Loucy (cell line): ENCODE data around the gene OPN3.

ENCODE experiments used
- H2AFZ ChIP-seq: fragments of 200-600 bp; sonication (generic); 2 replicates; pipeline ENCODE4 v1.6.0; 2016; ENCODE audit warnings: antibody characterized with exemption, mild to moderate bottlenecking, low read length, moderate library complexity
- H3F3A ChIP-seq: fragments of 200-600 bp; 2 replicates; pipeline ENCODE4 v1.6.0; 2016; ENCODE audit warnings: antibody characterized with exemption, low read depth, mild to moderate bottlenecking
- H3K27me3 ChIP-seq: fragments of 200-600 bp; sonication (generic); 2 replicates; pipeline ENCODE4 v1.6.1; 2014; ENCODE audit warnings: low read length, mild to moderate bottlenecking; ENCODE audit not compliant: insufficient read depth, poor library complexity, severe bottlenecking
- H3K36me3 ChIP-seq: fragments of 200-600 bp; sonication (generic); 2 replicates; pipeline ENCODE4 v1.6.1; 2016; ENCODE audit warnings: low read length; ENCODE audit not compliant: insufficient read depth
- H3K4me1 ChIP-seq: fragments of 200-600 bp; sonication (generic); 2 replicates; pipeline ENCODE4 v1.5.1; 2014; ENCODE audit warnings: low read length, mild to moderate bottlenecking; ENCODE audit not compliant: insufficient read depth, poor library complexity, severe bottlenecking
- H3K4me2 ChIP-seq: fragments of 200-600 bp; sonication (generic); 2 replicates; pipeline ENCODE4 v1.6.0; 2014; ENCODE audit warnings: antibody characterized with exemption, low read length, low read depth, mild to moderate bottlenecking; ENCODE audit not compliant: poor library complexity, severe bottlenecking
- H3K4me3 ChIP-seq: fragments of 200-600 bp; sonication (generic); 2 replicates; pipeline ENCODE4 v1.5.1; 2014; ENCODE audit warnings: low read length, mild to moderate bottlenecking, mixed read lengths; ENCODE audit not compliant: poor library complexity, severe bottlenecking
- H3K79me2 ChIP-seq: fragments of 200-600 bp; sonication (generic); 2 replicates; pipeline ENCODE4 v1.6.1; 2014; ENCODE audit warnings: low read length; ENCODE audit not compliant: insufficient read depth
- H3K9ac ChIP-seq: fragments of 200-600 bp; sonication (generic); 2 replicates; pipeline ENCODE4 v1.6.0; 2014; ENCODE audit warnings: mild to moderate bottlenecking, low read depth, low read length, moderate library complexity; ENCODE audit not compliant: poor library complexity, severe bottlenecking
- H3K9me2 ChIP-seq: fragments of 200-600 bp; sonication (generic); replicated peaks from 2 replicates; pipeline ENCODE4 v1.6.1; 2016; ENCODE audit warnings: low read depth, low read length, mixed read lengths
- H3K9me3 ChIP-seq: fragments of 200-600 bp; sonication (generic); 2 replicates; pipeline ENCODE4 v1.6.1; 2014; ENCODE audit warnings: mild to moderate bottlenecking, antibody characterized with exemption, low read length, low read depth; ENCODE audit not compliant: insufficient read depth
- H4K20me1 ChIP-seq: fragments of 200-600 bp; sonication (generic); 2 replicates; pipeline ENCODE4 v1.6.0; 2014; ENCODE audit warnings: antibody characterized with exemption, low read length, mild to moderate bottlenecking; ENCODE audit not compliant: insufficient read depth, poor library complexity, severe bottlenecking
- EZH2phosphoT487 ChIP-seq: fragments of 200-600 bp; IDR thresholded peaks from 2 replicates; pipeline ENCODE4 v1.6.1; 2018; ENCODE audit warnings: antibody characterized with exemption, mild to moderate bottlenecking, moderate library complexity, borderline replicate concordance
- TF ChIP-seq, protein P1 (sequence below): fragments of 200-600 bp; sonication (generic); conservative IDR thresholded peaks from 2 replicates; pipeline ENCODE4 v1.5.1; 2014; ENCODE audit warnings: mild to moderate bottlenecking, antibody characterized with exemption, low read length

OPN3 gene

DNA sequence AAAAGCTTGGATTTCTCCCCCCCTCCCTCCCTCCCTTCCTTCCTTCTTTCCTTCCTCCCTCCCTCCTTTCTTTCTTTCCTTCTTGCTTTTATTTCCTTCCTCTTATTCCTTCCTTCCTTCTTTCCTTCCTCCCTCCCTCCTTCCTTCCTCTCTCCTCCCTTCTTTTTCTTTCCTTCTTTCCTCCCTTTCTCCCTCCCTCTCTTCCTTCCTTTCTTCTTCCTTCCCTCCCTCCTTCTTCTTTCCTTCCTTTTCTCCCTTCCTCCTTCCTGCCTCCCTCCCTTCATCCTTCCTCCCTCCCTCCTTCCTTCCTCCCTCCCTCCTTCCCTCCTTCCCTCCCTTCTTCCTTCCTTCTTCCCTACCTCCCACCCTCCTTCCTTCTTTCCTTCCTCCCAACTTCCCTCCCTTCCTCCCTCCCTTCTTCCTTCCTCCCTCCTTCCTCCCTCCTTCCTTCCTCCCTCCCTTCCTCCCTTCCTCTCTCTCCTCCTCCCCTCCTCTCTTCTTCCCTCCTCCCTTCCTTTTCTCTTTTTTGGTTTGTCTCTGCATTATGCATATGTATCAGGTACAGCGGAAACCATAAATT, 34.7 kb upstream of the OPN3 start:
- Histone ChIP-seq H4K20me1 (no peaks in the 10 kb centered on the region), H3K9me2 (no peaks in the 10 kb centered on the region), H3K9ac (no peak overlapping the region), H3F3A (no peaks in the 10 kb centered on the region), H3K4me2 (no peak overlapping the region), H3K9me3 (no peaks in the 10 kb centered on the region), H3K36me3 (no peaks in the 10 kb centered on the region), H3K79me2 (no peaks in the 10 kb centered on the region), H3K27me3 (no peaks in the 10 kb centered on the region), H3K4me3 (no peak overlapping the region), H3K4me1 (no peaks in the 10 kb centered on the region), H2AFZ (no peak overlapping the region)
- TF ChIP-seq, protein P1, sequence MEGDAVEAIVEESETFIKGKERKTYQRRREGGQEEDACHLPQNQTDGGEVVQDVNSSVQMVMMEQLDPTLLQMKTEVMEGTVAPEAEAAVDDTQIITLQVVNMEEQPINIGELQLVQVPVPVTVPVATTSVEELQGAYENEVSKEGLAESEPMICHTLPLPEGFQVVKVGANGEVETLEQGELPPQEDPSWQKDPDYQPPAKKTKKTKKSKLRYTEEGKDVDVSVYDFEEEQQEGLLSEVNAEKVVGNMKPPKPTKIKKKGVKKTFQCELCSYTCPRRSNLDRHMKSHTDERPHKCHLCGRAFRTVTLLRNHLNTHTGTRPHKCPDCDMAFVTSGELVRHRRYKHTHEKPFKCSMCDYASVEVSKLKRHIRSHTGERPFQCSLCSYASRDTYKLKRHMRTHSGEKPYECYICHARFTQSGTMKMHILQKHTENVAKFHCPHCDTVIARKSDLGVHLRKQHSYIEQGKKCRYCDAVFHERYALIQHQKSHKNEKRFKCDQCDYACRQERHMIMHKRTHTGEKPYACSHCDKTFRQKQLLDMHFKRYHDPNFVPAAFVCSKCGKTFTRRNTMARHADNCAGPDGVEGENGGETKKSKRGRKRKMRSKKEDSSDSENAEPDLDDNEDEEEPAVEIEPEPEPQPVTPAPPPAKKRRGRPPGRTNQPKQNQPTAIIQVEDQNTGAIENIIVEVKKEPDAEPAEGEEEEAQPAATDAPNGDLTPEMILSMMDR, result no peak
- TF ChIP-seq EZH2phosphoT487, result no peak

GRCh38 chr1:241672301-241672700, 32.1 kb upstream of the OPN3 start:
- Histone ChIP-seq H2AFZ (no peak overlapping the region), H4K20me1 (no peaks in the 10 kb centered on the region), H3F3A (no peaks in the 10 kb centered on the region), H3K36me3 (no peaks in the 10 kb centered on the region), H3K27me3 (no peaks in the 10 kb centered on the region), H3K9me2 (no peaks in the 10 kb centered on the region), H3K9ac (no peak overlapping the region), H3K4me1 (no peaks in the 10 kb centered on the region), H3K79me2 (no peaks in the 10 kb centered on the region), H3K4me2 (no peak overlapping the region), H3K9me3 (no peaks in the 10 kb centered on the region), H3K4me3 (no peak overlapping the region)
- TF ChIP-seq, protein P1, result no peak
- no peak for TF ChIP-seq EZH2phosphoT487

DNA sequence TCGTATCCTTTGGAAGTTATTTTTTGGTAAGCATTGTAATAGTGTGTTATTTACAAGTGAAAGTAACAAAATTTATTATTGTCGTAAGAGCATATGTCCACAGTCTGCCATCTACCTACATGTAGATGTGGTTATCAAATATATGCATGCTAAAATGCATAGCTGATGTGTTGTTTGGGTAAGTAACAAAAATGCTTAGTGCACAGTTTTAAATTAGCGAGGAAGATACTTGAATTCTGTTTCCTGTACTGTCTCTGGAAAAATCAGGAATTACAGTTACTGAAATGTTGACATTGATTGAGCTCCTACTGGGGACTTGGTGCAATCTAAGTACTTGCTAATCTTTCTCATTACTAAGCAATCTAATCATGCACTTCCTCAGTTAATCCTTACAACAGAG, 26.2 kb upstream of the OPN3 start:
- no peaks in the 10 kb centered on the region for H3K36me3 ChIP-seq
- H3K4me2 ChIP-seq, result no peak overlapping the region
- H3F3A ChIP-seq, result no peaks in the 10 kb centered on the region
- H3K4me1 ChIP-seq, result no peaks in the 10 kb centered on the region
- no peaks in the 10 kb centered on the region for H3K9me2 ChIP-seq
- no peaks in the 10 kb centered on the region for H4K20me1 ChIP-seq
- H3K27me3 ChIP-seq, result no peaks in the 10 kb centered on the region
- TF ChIP-seq, protein P1, result no peak
- TF ChIP-seq EZH2phosphoT487, result no peak
- H3K9ac ChIP-seq, result no peak overlapping the region
- no peak overlapping the region for H3K4me3 ChIP-seq
- H3K9me3 ChIP-seq, result no peaks in the 10 kb centered on the region
- H2AFZ ChIP-seq, result no peak overlapping the region
- no peaks in the 10 kb centered on the region for H3K79me2 ChIP-seq
